Suppressor macrophage treated with lipopolysaccharide for 1 hour (primary cell): Measurements from ENCODE around the gene ABCC8.

Source experiments
- DNase-seq, 3 donors: peaks; one replicate each; pipeline ENCODE4 v3.0.0-alpha.2; 2020 to 2022

ABCC8 gene

DNA sequence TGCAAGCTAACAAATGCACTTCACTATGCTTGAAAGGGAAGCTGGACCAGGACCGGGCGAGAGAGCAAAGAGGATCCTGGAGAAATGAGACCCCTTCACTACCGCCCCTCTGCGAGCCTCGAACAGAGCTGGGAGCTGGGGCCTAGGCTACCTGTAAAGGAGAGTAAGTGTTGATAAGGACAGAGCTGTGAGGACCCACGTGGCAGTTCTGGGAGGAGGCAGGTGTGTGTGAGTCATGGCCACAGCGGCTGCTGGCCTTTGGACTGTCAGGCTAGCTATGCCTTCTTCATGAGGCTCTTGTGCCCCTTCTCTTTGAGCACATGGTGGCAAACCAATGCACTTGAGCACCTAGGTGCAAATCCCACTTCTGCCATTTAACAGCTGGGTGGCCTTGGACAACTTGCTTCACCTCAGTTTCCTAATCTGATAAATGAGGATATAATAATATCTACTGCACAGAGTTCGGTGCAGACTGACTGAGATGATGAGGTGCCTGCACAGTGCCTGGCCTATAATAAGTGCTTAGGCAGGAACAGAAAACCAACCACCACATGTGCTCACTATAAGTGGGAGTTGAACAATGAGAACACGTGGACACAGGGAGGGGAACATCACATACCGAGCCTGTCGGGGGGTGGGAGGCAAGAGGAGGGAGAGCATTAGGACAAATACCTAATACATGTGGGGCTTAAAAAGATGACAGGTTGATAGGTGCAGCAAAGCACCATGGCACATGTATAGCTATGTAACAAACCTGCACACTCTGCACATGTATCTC, 52.9 kb downstream of the ABCC8 start:
- no peak for DNase-seq

DNA sequence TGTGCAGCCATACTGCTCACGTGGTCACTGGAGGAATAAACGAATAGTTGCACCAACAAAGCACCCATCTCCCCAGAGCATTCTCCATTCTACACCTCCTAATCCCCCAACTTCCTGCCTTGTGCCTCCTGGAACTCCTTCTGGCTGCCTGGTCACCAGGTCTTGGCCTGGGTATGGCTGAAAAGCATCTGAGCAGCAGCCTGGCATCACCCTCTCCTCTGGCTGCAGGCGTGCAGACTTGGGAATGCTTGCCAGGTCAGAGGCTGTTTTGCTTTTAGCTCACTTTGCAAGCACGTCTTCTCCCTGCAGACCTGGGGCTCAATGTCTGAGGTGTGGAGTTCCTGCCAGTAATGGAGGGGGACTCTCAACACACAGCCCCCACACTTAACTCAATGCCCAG, 54.9 kb downstream of the ABCC8 start:
- DNase-seq, result no peak

DNA sequence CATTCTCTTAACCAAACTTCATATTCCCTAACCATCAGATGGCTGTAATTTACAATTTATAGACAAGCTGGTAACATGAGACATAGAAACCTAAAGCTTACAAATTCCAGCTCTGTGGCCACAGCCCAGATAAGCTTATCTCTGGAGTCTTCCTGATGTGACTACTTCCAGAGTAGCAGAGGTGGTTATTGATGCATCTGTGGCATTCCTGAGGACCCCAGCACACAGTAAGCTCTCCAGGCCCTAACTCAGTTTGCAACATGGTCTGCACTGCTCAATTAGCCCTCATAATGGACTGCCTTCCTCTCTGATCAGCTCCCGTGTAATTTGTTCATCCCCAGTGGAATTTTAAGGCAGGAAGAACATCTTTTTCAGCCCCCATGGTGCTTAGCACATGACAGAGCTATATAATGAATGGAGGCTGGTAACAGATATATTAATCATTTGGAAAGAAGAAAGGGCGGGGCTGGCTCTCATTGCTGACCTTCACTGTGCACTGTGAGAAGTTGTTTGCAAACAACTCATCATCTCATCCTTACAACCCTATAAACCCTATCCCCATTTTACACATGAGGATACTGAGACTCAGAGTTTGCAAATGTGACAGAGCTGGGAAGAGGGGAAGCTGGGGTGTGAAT, 58.1 kb downstream of the ABCC8 start:
- no peak for DNase-seq

DNA sequence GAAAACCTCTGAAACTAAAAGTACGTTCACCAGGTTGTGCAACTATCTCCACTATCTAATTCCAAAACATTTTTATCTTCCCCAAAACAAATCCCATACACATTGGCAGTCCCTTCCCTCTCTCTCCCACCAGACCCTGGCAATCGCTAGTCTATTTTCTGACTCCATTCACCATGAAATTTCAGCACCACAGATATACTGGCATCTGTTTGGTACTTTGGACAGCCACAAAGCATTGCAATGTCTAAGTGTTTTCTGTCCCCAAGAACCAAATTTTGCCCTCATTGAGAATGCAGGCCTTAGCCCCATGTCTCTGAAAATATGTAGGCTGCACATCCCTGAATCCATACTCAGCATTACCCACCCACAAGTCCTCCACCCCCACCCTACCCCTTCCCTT, 60.2 kb downstream of the ABCC8 start:
- no peak for DNase-seq

DNA sequence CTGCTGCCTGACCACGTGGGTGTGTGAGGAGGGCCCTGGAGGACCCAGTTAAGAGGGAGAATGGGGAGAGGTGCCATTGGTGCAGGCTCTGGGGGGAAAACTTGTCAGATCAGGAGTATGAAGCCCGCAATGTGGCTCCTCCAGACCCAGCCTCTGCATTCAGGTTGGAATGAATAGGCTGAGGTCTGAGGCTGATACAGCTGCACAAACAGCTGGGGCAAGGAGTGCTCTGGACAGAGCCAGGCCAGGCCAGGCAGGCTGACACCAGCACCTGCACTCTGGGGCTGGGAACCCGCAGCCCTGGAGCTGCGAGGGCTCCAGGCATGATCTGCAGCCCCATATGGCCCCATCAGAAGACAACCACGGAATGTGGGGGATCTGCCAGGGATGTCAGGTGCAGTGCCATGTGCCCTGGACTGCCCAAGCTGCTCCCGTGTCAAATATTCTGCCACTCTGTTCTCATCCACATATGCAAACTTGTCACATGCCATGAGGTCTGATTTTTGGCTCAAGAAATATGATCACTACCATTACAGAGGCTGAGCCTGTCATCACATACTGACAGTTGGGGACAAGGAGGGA, 61.0 kb downstream of the ABCC8 start:
- no peak for DNase-seq

DNA sequence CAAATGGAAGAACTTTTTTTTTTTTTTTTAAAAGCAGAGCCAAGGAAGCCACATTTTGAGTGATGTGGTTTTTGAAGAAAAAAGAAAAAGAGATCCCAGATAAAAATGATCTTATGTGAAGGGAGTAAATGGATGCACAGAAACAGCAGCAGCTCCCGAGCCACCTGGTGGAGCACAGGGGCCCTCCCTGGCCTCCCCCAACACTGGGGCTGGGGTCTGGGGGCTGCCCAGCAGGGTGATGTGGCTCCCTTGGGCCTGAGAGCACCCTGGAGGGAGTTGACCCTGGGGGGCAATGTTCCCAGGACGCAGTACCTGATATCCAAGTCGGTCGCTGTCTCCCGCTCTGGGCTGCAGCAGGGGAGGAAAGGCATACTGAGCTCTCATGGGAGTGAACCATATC, 61.7 kb downstream of the ABCC8 start:
- no peak for DNase-seq

DNA sequence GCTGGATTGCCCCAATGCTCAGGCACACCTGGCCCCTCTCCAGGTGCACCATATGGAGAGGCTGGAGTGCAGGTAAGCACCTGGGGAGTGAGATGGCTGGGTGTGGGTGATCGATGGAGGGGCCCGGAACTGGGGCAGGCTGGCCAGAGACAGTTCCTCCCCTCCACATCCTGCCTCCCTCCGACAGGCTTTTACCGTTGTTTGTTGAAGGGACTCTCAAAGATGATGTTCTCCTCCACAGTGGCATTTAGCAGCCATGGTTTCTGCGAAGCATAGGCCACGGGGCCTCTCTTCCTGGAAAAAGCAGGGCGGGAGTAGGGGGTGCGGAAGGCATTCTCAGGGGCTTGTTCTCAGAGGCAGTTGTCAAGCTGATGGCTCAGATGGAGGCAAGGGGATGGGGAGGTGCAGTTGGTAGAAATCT, 62.3 kb downstream of the ABCC8 start:
- DNase-seq, result no peak

DNA sequence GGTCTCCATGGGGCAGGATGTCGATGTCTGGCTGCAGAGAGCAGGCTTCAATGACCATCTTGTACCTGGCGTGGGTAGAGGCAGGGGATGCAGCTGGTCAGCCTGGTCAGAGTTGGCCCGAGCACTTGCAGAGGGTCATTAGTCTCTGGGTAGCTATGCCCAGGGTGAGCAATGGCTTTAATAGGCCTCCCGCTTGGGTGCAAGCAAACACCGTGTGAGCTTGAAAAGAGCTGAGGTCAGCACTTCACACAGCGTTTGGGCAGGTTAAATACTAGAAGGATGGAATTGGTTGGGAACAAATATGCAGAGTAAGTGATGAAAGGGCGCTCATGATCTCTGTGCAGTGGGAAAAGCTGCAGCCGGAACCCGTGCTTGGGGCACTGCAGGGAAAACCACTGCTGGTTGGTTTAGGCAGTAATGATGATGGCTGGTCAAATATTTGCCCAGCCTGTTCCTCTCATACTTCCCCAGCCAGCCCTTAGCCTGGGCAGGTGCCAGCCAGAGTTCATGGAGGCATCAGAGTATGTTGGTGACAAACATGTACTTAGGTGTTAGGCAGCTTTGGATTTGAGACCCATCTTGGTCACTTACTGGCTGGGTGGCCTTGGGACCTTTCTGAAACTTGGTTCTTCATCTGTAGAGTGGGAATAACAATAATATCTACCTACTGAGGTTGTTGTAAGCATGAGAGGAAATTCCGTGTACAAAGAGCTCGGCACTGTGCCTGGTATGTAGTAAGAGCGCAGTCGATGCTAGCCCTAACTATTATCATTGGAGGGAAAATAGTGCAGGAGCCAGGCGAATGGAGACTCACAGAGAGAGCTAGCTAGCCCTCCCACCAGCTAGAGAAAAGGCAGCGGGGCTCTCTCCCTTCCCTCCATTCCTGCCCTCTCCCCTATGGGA, 63.0 kb downstream of the ABCC8 start:
- DNase-seq, result no peak

DNA sequence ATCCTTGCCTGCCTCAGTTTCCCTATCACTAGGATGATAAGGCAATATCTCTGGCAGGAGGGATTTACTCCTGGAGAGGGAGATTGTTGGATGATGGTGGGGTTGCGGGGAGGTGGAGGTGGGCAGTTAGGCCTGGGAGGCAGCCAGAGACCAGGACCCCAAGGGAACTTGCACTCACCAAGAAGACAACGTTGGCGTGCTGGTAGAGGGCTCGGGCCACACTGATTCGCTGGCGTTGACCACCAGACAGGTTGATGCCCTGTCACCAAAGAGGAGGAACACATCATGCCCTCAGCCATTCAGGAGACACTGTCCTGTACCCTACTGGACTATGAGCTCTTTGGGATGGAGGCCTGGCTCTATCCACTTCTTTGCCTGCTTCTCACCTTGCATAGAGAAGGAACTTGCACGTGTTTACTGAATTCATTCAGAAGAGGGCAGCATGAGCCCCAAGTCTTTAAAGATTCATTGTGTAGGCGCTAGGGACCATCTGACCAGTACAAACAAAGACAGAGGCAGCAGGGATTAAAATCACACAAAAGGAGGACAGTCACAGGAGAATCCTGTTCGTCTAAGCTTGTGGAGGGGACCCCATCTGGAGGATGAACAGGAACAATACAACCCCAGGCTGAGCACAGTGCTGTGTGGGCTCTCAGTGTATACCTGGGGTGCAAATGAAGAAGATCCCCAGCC, 64.0 kb downstream of the ABCC8 start:
- no peak for DNase-seq

DNA sequence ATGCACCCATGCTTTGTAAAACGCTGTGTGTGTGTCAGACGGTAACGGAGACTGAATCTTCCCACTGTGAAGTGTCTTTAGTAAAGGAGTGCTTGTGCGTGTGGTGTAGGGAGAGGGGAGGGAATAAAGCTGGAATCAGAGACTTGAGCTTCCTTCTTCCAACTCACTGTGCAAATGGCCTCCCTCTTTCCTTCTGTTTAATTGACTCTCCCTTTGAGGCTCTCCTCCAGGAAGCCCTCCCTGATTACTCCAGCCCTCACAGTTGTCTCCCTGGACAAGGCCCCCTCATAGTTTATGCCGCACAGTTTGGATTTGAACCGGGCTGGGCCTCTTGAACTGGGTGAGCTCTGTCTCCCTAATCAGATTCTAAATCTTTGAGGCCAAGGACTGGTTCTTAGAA, 65.2 kb downstream of the ABCC8 start:
- DNase-seq, result no peak

DNA sequence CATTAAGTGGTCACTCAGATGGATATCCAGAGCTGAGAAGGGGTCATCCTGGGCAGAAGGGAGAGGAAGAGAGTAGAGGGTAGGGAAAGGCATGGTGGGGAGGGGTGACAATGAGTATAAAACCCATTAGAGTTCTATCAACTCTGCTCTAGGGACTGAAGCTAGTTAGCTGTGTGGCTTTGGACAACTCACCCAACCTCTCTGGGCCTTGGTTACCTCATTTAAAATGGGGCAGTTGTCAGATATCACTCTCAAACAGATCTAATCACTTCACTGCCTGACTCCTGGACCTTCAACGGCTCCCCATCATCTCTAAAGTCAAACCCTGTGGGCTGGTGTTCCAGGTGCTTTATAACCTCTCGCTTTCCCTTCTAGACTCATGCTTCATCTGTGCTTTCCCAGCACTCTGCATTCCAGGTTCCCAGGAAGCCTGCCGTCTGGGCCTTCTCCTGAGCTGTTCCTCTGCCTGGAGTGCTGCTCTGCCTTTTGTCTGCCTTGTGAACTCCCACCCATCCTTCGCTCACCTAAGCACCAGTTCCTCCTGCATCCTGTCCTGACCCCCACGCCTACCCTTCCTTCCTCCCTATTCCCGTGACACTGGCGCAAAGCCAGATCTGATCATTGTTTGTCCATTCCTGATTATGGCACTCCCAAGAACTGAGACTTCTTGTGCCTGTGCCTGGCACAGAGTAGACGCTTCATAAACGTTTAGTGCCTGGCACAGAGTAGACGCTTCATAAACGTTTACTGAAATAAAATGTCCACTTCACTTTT, 65.9 kb downstream of the ABCC8 start:
- no peak for DNase-seq

DNA sequence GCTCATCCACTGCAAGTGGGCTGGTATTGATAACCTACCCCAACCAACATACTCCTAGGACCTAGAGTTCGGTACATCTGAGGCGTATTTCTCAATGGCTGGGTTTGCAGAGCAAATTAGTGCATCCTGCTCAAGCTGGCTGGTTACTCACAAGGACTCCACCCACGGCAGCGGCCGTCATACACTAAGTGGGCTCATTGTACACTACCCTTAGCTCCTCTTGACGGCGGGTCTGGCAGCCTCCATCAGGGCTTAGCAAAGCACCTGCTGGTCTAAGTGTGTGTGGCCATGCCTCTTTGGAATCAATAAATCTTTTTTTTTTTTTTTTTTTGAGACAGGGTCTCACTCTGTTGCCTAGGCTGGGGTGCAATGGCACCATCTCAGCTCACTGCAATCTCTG, 68.0 kb downstream of the ABCC8 start:
- DNase-seq, result no peak

DNA sequence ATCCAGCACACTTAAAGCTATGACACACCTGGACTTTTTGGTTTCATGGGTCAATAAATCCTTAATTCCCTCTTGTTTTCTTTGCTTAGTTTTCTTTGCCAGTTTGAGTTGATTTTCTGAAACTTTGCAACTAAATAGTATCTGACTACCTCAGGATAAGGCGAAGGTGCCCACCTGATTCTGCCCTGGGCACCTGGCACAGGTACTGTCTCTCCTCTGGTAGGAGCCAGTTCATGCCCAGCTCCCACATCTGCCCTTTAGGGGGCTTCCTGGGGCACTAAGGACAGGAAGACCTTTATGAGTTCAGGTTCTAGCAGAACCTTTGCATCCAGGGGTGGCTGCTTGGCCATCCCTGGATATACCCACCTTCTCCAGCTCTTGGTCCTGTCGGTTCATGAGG, 68.6 kb downstream of the ABCC8 start:
- DNase-seq, result no peak

DNA sequence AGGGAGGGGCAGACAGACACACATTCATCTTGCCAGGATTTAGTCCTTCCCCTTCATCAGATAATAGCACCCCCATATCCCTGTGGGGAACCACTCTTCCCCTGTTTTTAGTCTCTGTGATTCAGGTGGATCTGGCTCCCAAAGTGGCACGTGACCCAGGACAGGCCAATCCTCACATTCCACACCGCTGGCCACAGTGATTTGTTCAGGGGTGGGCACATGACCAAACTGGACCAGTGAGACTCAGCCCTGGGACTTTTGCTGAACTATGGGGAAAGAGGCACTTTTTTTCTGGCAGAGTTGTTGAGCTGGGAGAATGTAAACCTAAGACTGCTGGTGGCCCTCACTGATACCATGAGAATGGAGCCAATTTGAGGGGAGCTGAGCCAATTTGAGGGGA, 69.1 kb downstream of the ABCC8 start:
- DNase-seq, result no peak

DNA sequence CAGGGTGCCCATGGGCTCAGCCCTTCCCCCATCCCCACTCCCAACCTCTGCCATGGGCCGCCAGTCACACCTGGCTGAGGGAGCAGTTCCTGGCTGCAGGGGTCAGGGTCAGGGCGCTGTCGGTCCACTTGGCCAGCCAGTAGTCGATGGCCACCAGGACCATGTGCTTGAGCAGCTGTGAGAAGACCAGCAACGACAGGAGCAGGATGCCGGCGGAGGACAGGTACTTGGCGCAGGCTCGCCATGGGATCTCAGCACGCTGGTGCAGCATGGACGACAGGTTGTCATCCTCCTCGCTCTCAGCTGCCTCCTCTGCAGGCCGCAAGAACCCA, 69.9 kb downstream of the ABCC8 start:
- no peak for DNase-seq

DNA sequence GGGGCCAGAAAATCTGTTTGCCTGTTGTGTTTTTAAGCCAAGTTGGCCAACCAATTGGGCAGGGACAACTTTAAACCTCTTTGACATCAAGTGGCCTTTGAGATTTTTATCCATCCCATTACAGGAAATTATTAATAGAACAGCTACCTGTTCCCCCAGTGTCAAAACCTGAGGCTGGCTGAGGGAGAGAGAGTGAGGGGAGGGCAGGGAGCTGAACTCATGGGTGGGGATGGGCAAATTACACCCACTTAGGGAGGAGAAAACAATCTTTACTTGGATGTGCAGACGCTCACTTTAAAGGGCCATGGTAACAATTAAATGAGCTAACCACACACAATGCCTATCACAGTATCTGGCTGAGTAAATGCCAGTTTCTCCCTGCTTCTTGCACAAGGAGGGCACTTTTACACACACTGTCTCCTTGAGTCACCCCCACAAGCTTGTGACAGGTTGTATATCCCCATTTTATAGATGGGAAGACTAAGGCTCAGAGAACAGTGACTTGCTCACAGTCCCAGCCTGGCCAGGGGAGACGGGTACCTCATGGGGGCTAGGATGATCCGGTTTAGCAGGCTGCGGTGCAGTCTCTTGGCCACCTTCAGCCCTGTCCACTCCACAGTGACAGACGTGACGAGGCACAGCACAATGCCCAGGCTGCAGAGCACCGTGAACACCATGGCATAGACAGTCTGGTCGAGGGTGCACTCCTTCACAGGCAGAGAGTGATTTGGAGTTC, 70.4 kb downstream of the ABCC8 start:
- no peak for DNase-seq

DNA sequence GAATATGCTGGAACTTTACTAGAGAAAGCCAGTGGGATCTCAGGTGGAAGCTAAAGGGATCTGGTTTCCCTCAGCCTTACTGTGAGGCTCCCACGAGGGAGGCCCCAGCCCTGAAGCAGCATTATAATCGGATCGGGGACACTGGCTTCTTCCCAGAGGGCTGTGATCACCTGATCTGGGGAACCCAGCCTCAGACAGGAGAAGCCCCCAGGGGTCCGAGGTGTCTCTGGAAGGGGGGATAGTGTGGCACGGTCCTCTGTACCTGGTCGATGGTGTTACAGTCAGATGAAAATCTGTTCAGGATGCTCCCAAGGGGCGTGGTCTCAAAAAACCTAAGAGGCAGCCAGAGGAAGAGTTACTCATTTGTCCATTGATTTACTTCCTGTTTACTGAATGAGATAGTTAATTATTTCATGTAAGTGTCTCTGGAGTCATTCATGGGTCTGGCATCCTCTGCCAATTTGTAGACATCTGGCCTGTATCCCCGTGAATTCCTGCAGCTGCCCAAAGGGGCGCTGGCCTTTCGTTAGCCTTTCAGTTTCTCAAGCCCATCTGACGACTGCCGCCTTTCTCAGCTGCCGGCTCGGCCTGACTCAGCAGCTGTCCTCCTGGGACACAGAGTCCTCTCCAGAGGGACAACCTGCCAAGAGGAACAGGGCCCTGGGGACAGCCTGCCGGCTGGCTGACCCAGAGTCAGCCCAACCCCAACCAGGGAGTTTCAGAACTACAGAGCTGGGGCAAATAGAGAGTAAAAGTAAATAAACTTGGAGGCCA, 71.2 kb downstream of the ABCC8 start:
- no peak for DNase-seq

DNA sequence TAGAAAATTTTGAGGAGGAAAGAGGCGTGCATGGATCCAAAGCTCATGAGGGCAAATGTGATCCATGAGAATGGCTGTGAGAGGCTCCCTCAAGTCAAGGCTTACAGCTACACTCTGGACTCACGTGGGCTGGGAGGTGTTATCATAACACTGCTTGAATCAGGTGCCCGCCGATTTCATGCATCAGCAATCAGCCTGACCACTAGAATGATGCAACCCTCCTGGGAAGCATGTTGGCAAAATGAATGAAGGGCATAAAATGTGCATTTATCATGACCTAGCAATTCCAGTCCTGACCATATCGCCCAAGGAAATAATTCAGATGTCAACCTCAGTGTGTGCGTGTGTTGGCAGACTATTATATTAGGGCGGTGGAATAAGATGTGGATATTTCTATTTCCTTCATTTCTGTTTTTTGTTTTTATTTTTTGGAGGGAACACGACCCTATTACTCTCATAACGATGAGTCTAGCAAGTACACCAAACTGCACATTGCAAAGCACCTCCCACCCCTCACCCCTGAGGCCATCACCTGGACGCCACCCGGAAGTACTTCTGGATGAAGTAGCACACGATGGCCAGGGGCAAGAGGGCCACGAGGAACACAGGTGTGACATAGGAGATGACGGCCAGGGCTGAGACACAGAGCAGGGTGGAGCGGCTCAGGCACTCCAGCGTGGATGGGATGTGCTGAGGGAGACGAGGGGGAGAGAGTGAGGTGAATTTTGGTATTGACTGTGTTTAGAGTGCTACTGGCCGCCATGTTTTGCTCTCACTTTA, 72.5 kb downstream of the ABCC8 start:
- no peak for DNase-seq

DNA sequence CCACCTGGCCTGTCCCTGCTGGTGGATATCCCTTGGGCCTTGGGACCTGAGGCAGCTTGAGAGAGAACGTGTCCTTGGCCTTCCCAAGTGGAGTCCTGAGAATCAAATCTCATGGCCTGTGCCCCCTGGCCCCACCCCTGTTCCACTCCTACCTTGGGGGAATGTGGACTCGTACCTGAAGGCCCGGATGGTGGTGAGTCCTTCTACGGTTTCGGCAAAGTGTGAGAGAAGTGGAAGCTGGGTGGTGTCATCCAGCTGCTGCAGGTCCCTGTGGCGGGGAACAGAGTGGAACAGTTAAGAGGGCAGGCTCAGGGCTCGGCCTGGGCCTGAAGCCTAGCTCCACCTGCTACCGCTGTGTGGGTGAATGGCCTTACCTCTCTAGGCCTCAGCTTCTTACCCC, 74.2 kb downstream of the ABCC8 start:
- DNase-seq, result no peak

DNA sequence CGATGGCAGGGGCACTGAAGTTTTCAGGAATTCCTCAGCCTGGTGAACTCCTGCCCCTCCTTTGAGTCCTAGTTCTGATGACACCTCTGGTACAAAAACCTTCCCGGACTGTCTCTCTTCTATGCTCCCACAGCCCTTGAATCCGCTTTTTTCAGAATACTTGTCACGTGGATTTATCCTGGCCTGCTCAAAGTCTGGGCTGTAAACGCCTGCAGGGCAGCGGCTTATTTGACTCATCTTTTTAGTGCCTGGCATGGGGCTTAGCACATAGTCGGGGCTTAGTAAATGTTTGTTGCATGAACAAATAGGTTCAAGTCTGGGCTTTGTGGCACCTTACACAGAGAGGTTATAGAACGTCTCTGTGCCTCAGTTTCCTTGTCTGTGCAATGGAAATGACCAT, 74.8 kb downstream of the ABCC8 start:
- no peak for DNase-seq
